ENCODE measurements around the gene ATP7A. TPM values are rescaled to one million over a fixed set of nuclear protein-coding genes. Genes with fewer than 3 reads are reported as not detected.

Gene ATP7A
- total RNA-seq, 1 donor from 2014 or later = 15.0 TPM

- no peak overlapping the region for H2AFZ ChIP-seq (ENCODE audit: low read depth, low read length)
- TF ChIP-seq EZH2 (IDR thresholded peaks at IDR 0.05; ENCODE audit: insufficient read depth, low read length) (no peak), CTCF (IDR thresholded peaks at IDR 0.05; ENCODE audit: insufficient read depth, low read depth, low read length) (no peak)
- no peaks in the 10 kb centered on the region for H4K20me1 ChIP-seq (ENCODE audit: insufficient read depth, low read length)
- H3K27me3 ChIP-seq (ENCODE audit: insufficient read depth, low read length) = no peaks in the 10 kb centered on the region
- no peaks in the 10 kb centered on the region for H3K9me3 Mint-ChIP-seq (ENCODE audit: unreplicated experiment)
- FAIRE-seq = no peak
- DNase-seq (ENCODE audit: low read depth) = no peak
- H3K9me3 ChIP-seq (ENCODE audit: insufficient read depth, low read depth, low read length) = no peaks in the 10 kb centered on the region
- no peaks in the 10 kb centered on the region for H3K79me2 ChIP-seq (ENCODE audit: insufficient read depth, low read length)
- no peaks in the 10 kb centered on the region for H3K27me3 Mint-ChIP-seq (ENCODE audit: low read depth, unreplicated experiment)
- no peak overlapping the region for H3K4me3 ChIP-seq (ENCODE audit: insufficient read depth, low read depth, low read length)
- H3K4me1 Mint-ChIP-seq (ENCODE audit: low read depth, unreplicated experiment) = no peaks in the 10 kb centered on the region
- no peak overlapping the region for H3K4me2 ChIP-seq (ENCODE audit: low read length)
- no peaks in the 10 kb centered on the region for H3K36me3 ChIP-seq (ENCODE audit: insufficient read depth, low read length)
- H3K4me3 Mint-ChIP-seq (ENCODE audit: unreplicated experiment) = no peak overlapping the region
- H3K9ac ChIP-seq (ENCODE audit: low read length) = no peak overlapping the region
- no peaks in the 10 kb centered on the region for H3K36me3 Mint-ChIP-seq (ENCODE audit: low read depth, unreplicated experiment)
- H3K27ac Mint-ChIP-seq (ENCODE audit: unreplicated experiment) = no peak overlapping the region
- no peak overlapping the region for H3K27ac ChIP-seq (ENCODE audit: low read depth, low read length)
- H3K4me1 ChIP-seq (ENCODE audit: insufficient read depth, low read length) = no peaks in the 10 kb centered on the region
These were observed 65.3 kb downstream of the ATP7A start for GRCh38 chrX:77975755-77976154.

GRCh38 chrX:77977095-77977494 lies 66.6 kb downstream of the ATP7A start:
- H3K4me3 Mint-ChIP-seq (ENCODE audit: unreplicated experiment) = no peak overlapping the region
- H3K36me3 ChIP-seq (ENCODE audit: insufficient read depth, low read length) = no peaks in the 10 kb centered on the region
- no peaks in the 10 kb centered on the region for H4K20me1 ChIP-seq (ENCODE audit: insufficient read depth, low read length)
- H3K4me1 Mint-ChIP-seq (ENCODE audit: low read depth, unreplicated experiment) = no peaks in the 10 kb centered on the region
- H3K27me3 Mint-ChIP-seq (ENCODE audit: low read depth, unreplicated experiment) = no peaks in the 10 kb centered on the region
- TF ChIP-seq EZH2 (IDR thresholded peaks at IDR 0.05; ENCODE audit: insufficient read depth, low read length) (no peak), CTCF (IDR thresholded peaks at IDR 0.05; ENCODE audit: insufficient read depth, low read depth, low read length) (no peak)
- H3K79me2 ChIP-seq (ENCODE audit: insufficient read depth, low read length) = no peaks in the 10 kb centered on the region
- H3K4me1 ChIP-seq (ENCODE audit: insufficient read depth, low read length) = no peaks in the 10 kb centered on the region
- H2AFZ ChIP-seq (ENCODE audit: low read depth, low read length) = no peak overlapping the region
- FAIRE-seq = no peak
- no peak overlapping the region for H3K9ac ChIP-seq (ENCODE audit: low read length)
- H3K4me3 ChIP-seq (ENCODE audit: insufficient read depth, low read depth, low read length) = no peak overlapping the region
- no peaks in the 10 kb centered on the region for H3K36me3 Mint-ChIP-seq (ENCODE audit: low read depth, unreplicated experiment)
- no peak overlapping the region for H3K27ac Mint-ChIP-seq (ENCODE audit: unreplicated experiment)
- no peaks in the 10 kb centered on the region for H3K27me3 ChIP-seq (ENCODE audit: insufficient read depth, low read length)
- H3K27ac ChIP-seq (ENCODE audit: low read depth, low read length) = no peak overlapping the region
- DNase-seq (ENCODE audit: low read depth) = no peak
- no peak overlapping the region for H3K4me2 ChIP-seq (ENCODE audit: low read length)
- no peaks in the 10 kb centered on the region for H3K9me3 Mint-ChIP-seq (ENCODE audit: unreplicated experiment)
- no peaks in the 10 kb centered on the region for H3K9me3 ChIP-seq (ENCODE audit: insufficient read depth, low read depth, low read length)

GRCh38 chrX:77977518-77977917 lies 67.0 kb downstream of the ATP7A start:
- no peak overlapping the region for H3K27ac Mint-ChIP-seq (ENCODE audit: unreplicated experiment)
- DNase-seq (ENCODE audit: low read depth) = no peak
- no peak for TF ChIP-seq CTCF (IDR thresholded peaks at IDR 0.05; ENCODE audit: insufficient read depth, low read depth, low read length)
- TF ChIP-seq EZH2 (IDR thresholded peaks at IDR 0.05; ENCODE audit: insufficient read depth, low read length) = no peak
- no peaks in the 10 kb centered on the region for H3K4me1 ChIP-seq (ENCODE audit: insufficient read depth, low read length)
- H3K36me3 ChIP-seq (ENCODE audit: insufficient read depth, low read length) = no peaks in the 10 kb centered on the region
- no peak overlapping the region for H3K9ac ChIP-seq (ENCODE audit: low read length)
- no peak overlapping the region for H3K4me3 ChIP-seq (ENCODE audit: insufficient read depth, low read depth, low read length)
- H3K27me3 ChIP-seq (ENCODE audit: insufficient read depth, low read length) = no peaks in the 10 kb centered on the region
- no peak overlapping the region for H3K27ac ChIP-seq (ENCODE audit: low read depth, low read length)
- no peaks in the 10 kb centered on the region for H3K36me3 Mint-ChIP-seq (ENCODE audit: low read depth, unreplicated experiment)
- H3K4me1 Mint-ChIP-seq (ENCODE audit: low read depth, unreplicated experiment) = no peaks in the 10 kb centered on the region
- no peaks in the 10 kb centered on the region for H3K9me3 Mint-ChIP-seq (ENCODE audit: unreplicated experiment)
- no peak overlapping the region for H2AFZ ChIP-seq (ENCODE audit: low read depth, low read length)
- H3K9me3 ChIP-seq (ENCODE audit: insufficient read depth, low read depth, low read length) = no peaks in the 10 kb centered on the region
- FAIRE-seq = peak; percentile 91
- no peaks in the 10 kb centered on the region for H4K20me1 ChIP-seq (ENCODE audit: insufficient read depth, low read length)
- no peaks in the 10 kb centered on the region for H3K79me2 ChIP-seq (ENCODE audit: insufficient read depth, low read length)
- no peak overlapping the region for H3K4me2 ChIP-seq (ENCODE audit: low read length)
- H3K4me3 Mint-ChIP-seq (ENCODE audit: unreplicated experiment) = no peak overlapping the region
- H3K27me3 Mint-ChIP-seq (ENCODE audit: low read depth, unreplicated experiment) = no peaks in the 10 kb centered on the region

All from astrocyte (in vitro differentiated cells and primary cell).